Measurements from ENCODE around the gene LDB2.
A peak's percentile ranks its signal among the peaks of the same experiment; 100 is the strongest.

LDB2 gene

GRCh38 chr4:16692961-16693506, 205.4 kb downstream of the LDB2 start:
- no peak for TF ChIP-seq CTCF (conservative IDR thresholded peaks at IDR 0.05; ENCODE audit: low read depth, low read length)
- DNase-seq (ENCODE audit: low read depth): no peak
- no peak overlapping the region for H3K4me3 ChIP-seq (ENCODE audit: low read length)

GRCh38 chr4:16692524-16692923, 205.9 kb downstream of the LDB2 start:
- no peak for DNase-seq (ENCODE audit: low read depth)
- no peak overlapping the region for H3K4me3 ChIP-seq (ENCODE audit: low read length)
- no peak for TF ChIP-seq CTCF (conservative IDR thresholded peaks at IDR 0.05; ENCODE audit: low read depth, low read length)

- no peak for TF ChIP-seq CTCF (conservative IDR thresholded peaks at IDR 0.05; ENCODE audit: low read depth, low read length)
- DNase-seq (ENCODE audit: low read depth): no peak
- H3K4me3 ChIP-seq (ENCODE audit: low read length): no peak overlapping the region
Measured at GRCh38 chr4:16692046-16692445, 206.4 kb downstream of the LDB2 start.

DNA sequence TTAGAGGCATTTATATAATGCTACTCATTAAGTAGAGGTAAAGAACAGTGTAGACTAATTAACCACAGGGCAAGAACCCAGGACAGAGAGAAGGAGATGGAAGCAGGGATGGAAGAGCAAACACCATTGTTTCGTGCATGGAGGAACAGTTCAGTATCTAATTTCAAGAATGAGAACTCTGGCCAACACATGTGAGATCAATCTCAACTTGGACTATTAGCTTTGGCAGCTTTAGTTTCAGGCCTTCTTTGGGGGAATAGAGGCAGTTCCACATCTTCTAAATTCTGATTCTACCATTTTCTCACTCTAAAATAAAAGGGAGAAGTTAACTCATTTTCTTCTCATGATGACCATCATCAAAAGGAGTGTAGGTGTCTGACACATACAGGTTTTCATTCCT, 207.0 kb downstream of the LDB2 start:
- H3K4me3 ChIP-seq (ENCODE audit: low read length): no peak overlapping the region
- no peak for DNase-seq (ENCODE audit: low read depth)
- TF ChIP-seq CTCF (conservative IDR thresholded peaks at IDR 0.05; ENCODE audit: low read depth, low read length): no peak

GRCh38 chr4:16687845-16688244, 210.6 kb downstream of the LDB2 start:
- TF ChIP-seq CTCF (conservative IDR thresholded peaks at IDR 0.05; ENCODE audit: low read depth, low read length): no peak
- no peak for DNase-seq (ENCODE audit: low read depth)
- H3K4me3 ChIP-seq (ENCODE audit: low read length): no peak overlapping the region

DNA sequence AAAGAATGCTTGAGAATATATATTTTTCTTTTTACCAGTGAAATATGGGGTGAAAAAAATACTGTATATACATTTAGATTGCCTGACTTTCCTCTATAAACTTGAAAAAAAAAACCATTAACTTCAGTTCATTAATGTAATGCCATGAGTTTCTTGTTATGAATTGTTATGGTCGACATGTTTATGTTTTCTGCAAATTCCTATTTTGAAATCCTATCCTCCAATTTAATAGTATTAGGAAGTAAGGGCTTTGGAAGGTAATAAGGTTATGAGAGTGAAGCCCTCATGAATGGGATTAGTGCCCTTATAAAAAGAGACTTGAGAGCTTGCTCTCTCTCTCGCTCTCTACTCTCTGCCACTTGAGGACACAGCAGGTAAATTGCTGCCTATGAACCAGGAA, 211.4 kb downstream of the LDB2 start:
- no peak overlapping the region for H3K4me3 ChIP-seq (ENCODE audit: low read length)
- no peak for TF ChIP-seq CTCF (conservative IDR thresholded peaks at IDR 0.05; ENCODE audit: low read depth, low read length)
- no peak for DNase-seq (ENCODE audit: low read depth)

DNA sequence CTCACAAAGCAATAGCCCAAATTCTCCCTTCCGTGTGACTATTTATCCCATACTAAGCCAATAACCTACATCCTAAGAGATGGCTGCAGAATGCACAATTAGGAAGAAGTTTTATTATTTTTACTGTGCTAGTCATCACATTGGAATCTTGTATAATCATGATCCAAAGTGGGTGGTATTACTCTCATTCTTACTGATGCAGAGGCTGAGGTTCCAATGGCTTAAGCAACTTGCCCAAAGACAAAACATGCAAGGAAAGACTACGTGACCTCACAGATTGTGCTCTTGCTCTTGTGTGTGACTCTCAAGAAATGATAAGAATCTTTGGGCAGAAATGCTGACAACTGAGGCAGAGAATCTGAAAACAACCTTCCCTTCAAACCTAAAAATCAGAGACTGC, 212.2 kb downstream of the LDB2 start:
- H3K4me3 ChIP-seq (ENCODE audit: low read length): no peak overlapping the region
- peak; percentile 78 for DNase-seq (ENCODE audit: low read depth)
- no peak for TF ChIP-seq CTCF (conservative IDR thresholded peaks at IDR 0.05; ENCODE audit: low read depth, low read length)
